Measurements from ENCODE around the gene IQCH. TPM values are rescaled to one million over a fixed set of nuclear protein-coding genes. Genes with fewer than 3 reads are reported as not detected.

The IQCH gene
- total RNA-seq, 2 donors from 2014 or later = 1.6 to 6.7 TPM

GRCh38 chr15:67380921-67381320 lies 126.3 kb downstream of the IQCH start:
- TF ChIP-seq CTCF (IDR thresholded peaks at IDR 0.05) (no peak), POLR2A (IDR thresholded peaks at IDR 0.05) (no peak)
- WGBS, 2 donors = 79 to 86% methylated on average over 1 of the region's 1 CpG
- H3K4me3 ChIP-seq = no peak overlapping the region
- no peak overlapping the region for H3K27ac ChIP-seq
- H3K4me1 ChIP-seq = no peaks in the 10 kb centered on the region
- H3K9me3 ChIP-seq = no peaks in the 10 kb centered on the region
- no peaks in the 10 kb centered on the region for H3K27me3 ChIP-seq
- ATAC-seq = no peak
- intact Hi-C loops (cut with DNase I) = no loop called here
- no peak for DNase-seq
- no peaks in the 10 kb centered on the region for H3K36me3 ChIP-seq (replicated peaks in 1 of 2; ENCODE audit: insufficient read depth in 1 of 2, low read depth in 2 of 2)

GRCh38 chr15:67381416-67382045 lies 126.9 kb downstream of the IQCH start:
- WGBS, 2 donors = 87 to 88% methylated on average over 8 of the region's 8 CpGs

DNA sequence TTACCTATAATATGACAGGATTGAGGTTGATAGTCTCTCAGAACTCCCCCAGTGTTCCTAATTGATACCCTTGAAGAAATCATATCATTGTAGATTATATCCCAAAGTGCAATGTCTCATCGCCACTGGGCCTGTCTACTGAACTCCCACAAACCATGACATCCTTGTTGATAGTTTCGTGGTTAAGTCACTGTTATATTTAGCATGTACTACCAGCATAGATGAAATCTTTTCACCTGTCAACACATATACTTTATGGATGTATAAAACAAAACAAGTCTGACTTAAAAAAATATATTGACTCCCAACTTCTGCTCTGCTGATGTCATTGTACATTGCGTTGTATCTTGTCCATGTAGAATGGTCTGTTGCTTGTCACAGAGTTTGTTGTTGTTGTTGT lies 128.1 kb downstream of the IQCH start:
- H3K9me3 ChIP-seq = no peaks in the 10 kb centered on the region
- WGBS, 2 donors = 99% methylated on average over 3 of the region's 3 CpGs
- DNase-seq (no peak), ATAC-seq (no peak)
- intact Hi-C loops (cut with DNase I) = no loop called here
- H3K36me3 ChIP-seq (replicated peaks in 1 of 2; ENCODE audit: insufficient read depth in 1 of 2, low read depth in 2 of 2) = no peaks in the 10 kb centered on the region
- H3K4me3 ChIP-seq = no peak overlapping the region
- no peaks in the 10 kb centered on the region for H3K27me3 ChIP-seq
- TF ChIP-seq POLR2A (IDR thresholded peaks at IDR 0.05) = no peak
- TF ChIP-seq CTCF (IDR thresholded peaks at IDR 0.05) = no peak
- no peak overlapping the region for H3K27ac ChIP-seq
- no peaks in the 10 kb centered on the region for H3K4me1 ChIP-seq

More at GRCh38 chr15:67381416-67382045, 126.9 kb downstream of the IQCH start:
- no peaks in the 10 kb centered on the region for H3K9me3 ChIP-seq
- intact Hi-C loops (cut with DNase I) = no loop called here
- H3K4me3 ChIP-seq = no peak overlapping the region
- no peak for ATAC-seq
- H3K4me1 ChIP-seq = no peaks in the 10 kb centered on the region
- H3K36me3 ChIP-seq (replicated peaks in 1 of 2; ENCODE audit: insufficient read depth in 1 of 2, low read depth in 2 of 2) = no peaks in the 10 kb centered on the region
- no peak for TF ChIP-seq POLR2A (IDR thresholded peaks at IDR 0.05)
- no peak for TF ChIP-seq CTCF (IDR thresholded peaks at IDR 0.05)
- H3K27me3 ChIP-seq = no peaks in the 10 kb centered on the region
- no peak overlapping the region for H3K27ac ChIP-seq
- no peak for DNase-seq

- H3K9me3 ChIP-seq = no peaks in the 10 kb centered on the region
- no peak for DNase-seq
- no peak overlapping the region for H3K27ac ChIP-seq
- intact Hi-C loops (cut with DNase I) = no loop called here
- H3K4me3 ChIP-seq = no peak overlapping the region
- no peaks in the 10 kb centered on the region for H3K36me3 ChIP-seq (replicated peaks in 1 of 2; ENCODE audit: insufficient read depth in 1 of 2, low read depth in 2 of 2)
- H3K4me1 ChIP-seq = no peaks in the 10 kb centered on the region
- TF ChIP-seq CTCF (IDR thresholded peaks at IDR 0.05) (no peak), POLR2A (IDR thresholded peaks at IDR 0.05) (no peak)
- WGBS, 2 donors = 91 to 96% methylated on average over 1 of the region's 1 CpG
- ATAC-seq = no peak
- H3K27me3 ChIP-seq = no peaks in the 10 kb centered on the region
Observed at GRCh38 chr15:67383899-67384298, 129.3 kb downstream of the IQCH start.

GRCh38 chr15:67384761-67385160 lies 130.2 kb downstream of the IQCH start:
- H3K4me1 ChIP-seq = no peaks in the 10 kb centered on the region
- intact Hi-C loops (cut with DNase I) = no loop called here
- no peak overlapping the region for H3K4me3 ChIP-seq
- no peaks in the 10 kb centered on the region for H3K27me3 ChIP-seq
- no peak for TF ChIP-seq POLR2A (IDR thresholded peaks at IDR 0.05)
- TF ChIP-seq CTCF (IDR thresholded peaks at IDR 0.05) = no peak
- no peak for ATAC-seq
- WGBS, 2 donors = 74 to 78% methylated on average over 4 of the region's 4 CpGs
- H3K9me3 ChIP-seq = no peaks in the 10 kb centered on the region
- no peak for DNase-seq
- no peak overlapping the region for H3K27ac ChIP-seq
- H3K36me3 ChIP-seq (replicated peaks in 1 of 2; ENCODE audit: insufficient read depth in 1 of 2, low read depth in 2 of 2) = no peaks in the 10 kb centered on the region

All from body of pancreas (tissue), 4 donors.